ENCODE measurements around the gene RBFOX2. TPM values are rescaled to one million over a fixed set of nuclear protein-coding genes. Genes with fewer than 3 reads are reported as not detected.

Gene RBFOX2
- total and polyA plus RNA-seq, 10 of the 15 experiments (the other 5 are each of a cell fraction or from before 2014, with no cell fraction given), result 0.01 to 2.7 (median 0.17) TPM; not detected in 4

DNA sequence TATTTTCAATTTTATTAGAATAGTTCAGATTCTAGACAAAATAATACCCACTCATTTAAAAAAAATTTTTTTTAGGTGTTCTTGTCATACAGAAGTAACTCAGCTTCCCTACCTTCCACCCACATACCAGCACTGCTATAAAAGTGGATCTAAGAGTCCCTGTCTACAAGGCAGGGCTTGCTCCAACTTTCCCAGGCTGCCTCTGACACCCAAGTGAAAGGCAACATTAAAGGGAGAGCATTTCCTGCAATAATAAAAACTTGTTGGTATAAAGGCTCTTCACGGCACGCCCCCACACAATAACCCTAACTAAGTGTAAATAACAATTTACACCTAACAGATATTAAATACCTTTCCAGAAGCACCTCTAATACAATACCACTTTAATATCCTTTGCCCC lies 183.7 kb downstream of the RBFOX2 start:
- in situ Hi-C loops (cut with MboI), result no loop called here
- ChIA-PET CTCF (no interaction called here), SMC1A (ENCODE audit: uncharacterized antibody, unreplicated experiment) (no interaction called here), POLR2A (no interaction called here), RAD21 (ENCODE audit: unreplicated experiment) (interaction anchor here (0.7 kb wide), 1 partner anchor 431 kb away, joined by 3 read pairs; no protein-coding TSS in a partner anchor)
- Histone ChIP-seq H4K20me1 (ENCODE audit: control insufficient read depth, insufficient read depth) (no peaks in the 10 kb centered on the region), H3K9me3 (replicated peaks; ENCODE audit: control insufficient read depth, insufficient read depth, low read length) (no peaks in the 10 kb centered on the region), H3K9ac (ENCODE audit: control insufficient read depth, insufficient read depth, low read length) (no peak overlapping the region), H3K36me3 (ENCODE audit: control insufficient read depth in 2 of 2, insufficient read depth in 2 of 2, low read length in 1 of 2) (no peaks in the 10 kb centered on the region), H3K4me3 (no peak overlapping the region), H3K27ac (ENCODE audit: control insufficient read depth, insufficient read depth) (no peak overlapping the region), H3K27me3 (replicated peaks in 1 of 2; ENCODE audit: control insufficient read depth in 2 of 2, insufficient read depth in 2 of 2, low read length in 1 of 2) (no peaks in the 10 kb centered on the region), H2AFZ (ENCODE audit: control insufficient read depth, low read depth, low read length) (no peak overlapping the region), H3K4me2 (ENCODE audit: control insufficient read depth, insufficient read depth) (no peak overlapping the region), H3K79me2 (ENCODE audit: control insufficient read depth, insufficient read depth, low read length) (no peaks in the 10 kb centered on the region), H3K4me1 (ENCODE audit: control insufficient read depth, insufficient read depth, low read length) (no peaks in the 10 kb centered on the region)
- BruUV-seq (replicated peaks), result no TSS peak
- no peak for FAIRE-seq
- TF ChIP-seq, protein P1, sequence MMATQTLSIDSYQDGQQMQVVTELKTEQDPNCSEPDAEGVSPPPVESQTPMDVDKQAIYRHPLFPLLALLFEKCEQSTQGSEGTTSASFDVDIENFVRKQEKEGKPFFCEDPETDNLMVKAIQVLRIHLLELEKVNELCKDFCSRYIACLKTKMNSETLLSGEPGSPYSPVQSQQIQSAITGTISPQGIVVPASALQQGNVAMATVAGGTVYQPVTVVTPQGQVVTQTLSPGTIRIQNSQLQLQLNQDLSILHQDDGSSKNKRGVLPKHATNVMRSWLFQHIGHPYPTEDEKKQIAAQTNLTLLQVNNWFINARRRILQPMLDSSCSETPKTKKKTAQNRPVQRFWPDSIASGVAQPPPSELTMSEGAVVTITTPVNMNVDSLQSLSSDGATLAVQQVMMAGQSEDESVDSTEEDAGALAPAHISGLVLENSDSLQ (IDR thresholded peaks at IDR 0.05), result no peak
- TF ChIP-seq, protein P2, sequence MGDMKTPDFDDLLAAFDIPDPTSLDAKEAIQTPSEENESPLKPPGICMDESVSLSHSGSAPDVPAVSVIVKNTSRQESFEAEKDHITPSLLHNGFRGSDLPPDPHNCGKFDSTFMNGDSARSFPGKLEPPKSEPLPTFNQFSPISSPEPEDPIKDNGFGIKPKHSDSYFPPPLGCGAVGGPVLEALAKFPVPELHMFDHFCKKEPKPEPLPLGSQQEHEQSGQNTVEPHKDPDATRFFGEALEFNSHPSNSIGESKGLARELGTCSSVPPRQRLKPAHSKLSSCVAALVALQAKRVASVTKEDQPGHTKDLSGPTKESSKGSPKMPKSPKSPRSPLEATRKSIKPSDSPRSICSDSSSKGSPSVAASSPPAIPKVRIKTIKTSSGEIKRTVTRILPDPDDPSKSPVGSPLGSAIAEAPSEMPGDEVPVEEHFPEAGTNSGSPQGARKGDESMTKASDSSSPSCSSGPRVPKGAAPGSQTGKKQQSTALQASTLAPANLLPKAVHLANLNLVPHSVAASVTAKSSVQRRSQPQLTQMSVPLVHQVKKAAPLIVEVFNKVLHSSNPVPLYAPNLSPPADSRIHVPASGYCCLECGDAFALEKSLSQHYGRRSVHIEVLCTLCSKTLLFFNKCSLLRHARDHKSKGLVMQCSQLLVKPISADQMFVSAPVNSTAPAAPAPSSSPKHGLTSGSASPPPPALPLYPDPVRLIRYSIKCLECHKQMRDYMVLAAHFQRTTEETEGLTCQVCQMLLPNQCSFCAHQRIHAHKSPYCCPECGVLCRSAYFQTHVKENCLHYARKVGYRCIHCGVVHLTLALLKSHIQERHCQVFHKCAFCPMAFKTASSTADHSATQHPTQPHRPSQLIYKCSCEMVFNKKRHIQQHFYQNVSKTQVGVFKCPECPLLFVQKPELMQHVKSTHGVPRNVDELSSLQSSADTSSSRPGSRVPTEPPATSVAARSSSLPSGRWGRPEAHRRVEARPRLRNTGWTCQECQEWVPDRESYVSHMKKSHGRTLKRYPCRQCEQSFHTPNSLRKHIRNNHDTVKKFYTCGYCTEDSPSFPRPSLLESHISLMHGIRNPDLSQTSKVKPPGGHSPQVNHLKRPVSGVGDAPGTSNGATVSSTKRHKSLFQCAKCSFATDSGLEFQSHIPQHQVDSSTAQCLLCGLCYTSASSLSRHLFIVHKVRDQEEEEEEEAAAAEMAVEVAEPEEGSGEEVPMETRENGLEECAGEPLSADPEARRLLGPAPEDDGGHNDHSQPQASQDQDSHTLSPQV (IDR thresholded peaks at IDR 0.05), result no peak
- no peak for TF ChIP-seq CHD4 (IDR thresholded peaks at IDR 0.05)
- no peak for TF ChIP-seq GATAD2B (conservative IDR thresholded peaks at IDR 0.05; ENCODE audit: low read depth)
- no peak for TF ChIP-seq ATF7 (IDR thresholded peaks at IDR 0.05; ENCODE audit: low read depth)
- WGBS (ENCODE audit: insufficient coverage, insufficient replicate concordance, low lambda C conversion rate, missing lambda C conversion rate), result 46% methylated on average over 2 of the region's 2 CpGs
- DNase-seq (ENCODE audit: low read depth, low spot score), result no peak
- ATAC-seq, result no peak
- intact Hi-C loops (cut with micrococcal nuclease; ENCODE audit: unreplicated experiment), result no loop called here

Measured in GM12878 (cell line).